Prostate gland (tissue), 2 donors: Measurements from ENCODE around the gene ATXN10.
"Not testable (repeated sequence)": the region's sequence is repeated elsewhere in the genome, so short reads cannot be mapped to it uniquely, and the experiment has no call there.

Experiments used
- CTCF ChIP-seq, 4 experiments: fragments of 200-600 bp in 2 of 4; fragments of 450-650 bp in 2 of 4; sonication (generic) in 2 of 4; IDR thresholded peaks; 1 replicate in 3 of 4; 2 replicates in 1 of 4; pipeline ENCODE4 v1.5.1; 2016 to 2019; ENCODE audit warnings: antibody characterized with exemption in 4 of 4, mild to moderate bottlenecking in 2 of 4, moderate library complexity in 2 of 4
- POLR2AphosphoS5 ChIP-seq: sonication (generic); formaldehyde crosslinking; IDR thresholded peaks from one replicate; pipeline ENCODE4 v1.6.1; 2017; ENCODE audit warnings: antibody characterized with exemption

- TF ChIP-seq CTCF (IDR thresholded peaks at IDR 0.05); POLR2AphosphoS5: not testable (repeated sequence)
These were observed 124.4 kb downstream of the ATXN10 start for GRCh38 chr22:45796009-45796408.
